Left ventricle myocardium superior (tissue), 1 donor: ENCODE results near the gene ZNF521. TPM values are rescaled to one million over a fixed set of nuclear protein-coding genes. Genes with fewer than 3 reads are reported as not detected.
A peak's percentile ranks its signal among the peaks of the same experiment; 100 is the strongest.

Source experiments
- ATAC-seq: fragments of 200-7000 bp; cut with Tn5 transposase; one replicate; pipeline ENCODE4 v1.9.1; 2020; ENCODE audit warnings: mild to moderate bottlenecking, moderate library complexity
- DNase-seq: peaks from one replicate; pipeline ENCODE4 v3.0.0-alpha.2; 2020
- intact Hi-C: fragments of 100-400 bp; cut with micrococcal nuclease; formaldehyde crosslinking; loops from one replicate; pipeline ENCODE4 v1.11.0; 2022
- total RNA-seq: library from RNA; stranded (reverse); fragmentation: NEBNext Ultra II Directional; extraction: Animal tissue kit (Norgen Biotek cat#: 25700); gene quantifications from one replicate; pipeline ENCODE4 v1.2.1, GENCODE V29; 2021
- donor health status: DM: no; HTN: yes; CAD: no; lungs with severe emphysema.

Gene ZNF521
- total RNA-seq, 1 donor from 2014 or later, result 28.8 TPM

DNA sequence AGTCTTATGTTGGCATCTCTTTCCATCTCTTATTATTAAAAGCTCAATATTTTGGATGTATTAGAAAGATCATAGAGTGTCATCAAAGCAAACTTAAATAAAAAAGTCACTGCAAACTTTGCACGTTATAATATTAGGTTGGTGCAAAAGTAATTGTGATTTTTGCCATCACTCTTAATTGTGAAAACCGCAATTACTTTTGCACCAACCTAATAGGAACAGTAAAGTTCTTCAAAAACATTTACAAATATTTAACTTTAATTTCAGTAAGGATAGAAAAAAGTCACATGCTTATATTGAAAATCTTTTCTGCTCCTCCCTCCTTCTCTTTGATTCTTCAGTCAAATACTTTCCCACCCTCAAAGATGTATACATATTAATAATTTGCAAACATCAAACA is 51.5 kb downstream of the ZNF521 start:
- no peak for ATAC-seq
- DNase-seq, result no peak
- intact Hi-C loops, result no loop called here

DNA sequence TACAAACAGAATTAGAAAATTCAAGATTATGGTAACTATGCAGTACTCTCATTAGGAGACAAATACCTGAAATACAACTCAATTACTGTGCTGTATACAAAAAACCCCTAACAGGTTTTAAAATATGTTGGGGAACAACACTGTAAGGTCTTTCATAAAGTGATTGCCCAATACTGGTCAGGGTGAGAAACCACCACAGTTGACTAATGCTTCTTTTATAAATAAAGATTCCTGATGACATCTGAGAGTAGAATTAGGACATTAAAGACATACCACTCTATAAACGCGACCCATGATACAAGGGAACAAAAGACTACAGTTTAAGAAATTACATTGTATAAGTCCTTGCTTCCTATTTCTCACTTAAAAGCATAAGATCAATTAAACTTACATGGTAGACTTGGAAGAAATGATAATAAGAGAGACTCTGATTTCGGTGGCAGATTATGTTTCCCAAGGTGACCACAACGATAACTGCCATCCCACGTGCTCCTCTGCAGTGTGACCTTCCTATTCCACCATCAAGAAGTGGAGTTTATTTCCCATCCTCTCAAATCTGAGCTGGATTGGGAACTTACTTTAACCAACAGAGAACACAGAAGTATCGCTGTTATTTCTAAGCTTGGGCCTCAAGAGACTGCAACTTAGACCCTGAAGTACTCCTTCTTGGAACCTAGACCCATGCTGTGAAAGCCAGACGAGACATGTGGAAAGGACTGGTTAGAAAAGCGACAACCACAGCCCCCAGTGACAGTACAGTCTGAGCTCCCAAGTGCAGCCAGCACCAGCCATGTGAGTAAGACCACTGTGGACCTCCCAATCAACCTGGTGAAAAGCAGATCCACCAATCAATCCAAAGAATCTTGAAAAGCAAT is 52.3 kb downstream of the ZNF521 start:
- no peak for DNase-seq
- intact Hi-C loops, result loop anchor here (10.0 kb wide), 1 partner anchor 45 kb away; no protein-coding TSS in a partner anchor
- ATAC-seq, result peak; percentile 52

DNA sequence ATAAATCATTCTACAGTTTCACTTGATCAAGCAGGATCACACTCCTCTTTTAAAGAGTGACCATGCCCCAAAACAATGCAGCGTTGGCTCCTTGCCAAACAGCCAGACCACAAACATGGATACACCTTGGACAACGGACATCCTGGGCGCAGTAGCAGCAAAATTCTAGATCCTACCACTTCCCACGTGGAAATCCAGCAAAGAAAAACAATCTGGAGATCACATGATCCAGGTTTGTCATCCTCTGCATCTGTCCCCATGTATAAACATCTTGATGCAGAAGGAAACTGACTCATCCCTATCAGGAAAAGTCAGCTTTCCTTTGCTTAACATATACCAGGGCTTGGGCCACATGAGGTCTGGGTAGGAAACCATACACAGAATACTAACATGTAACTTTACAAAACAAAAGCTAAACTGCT is 53.1 kb downstream of the ZNF521 start:
- DNase-seq (no peak), ATAC-seq (peak; percentile 68)
- intact Hi-C loops, result loop anchor here (10.0 kb wide), 1 partner anchor 46 kb away; no protein-coding TSS in a partner anchor

DNA sequence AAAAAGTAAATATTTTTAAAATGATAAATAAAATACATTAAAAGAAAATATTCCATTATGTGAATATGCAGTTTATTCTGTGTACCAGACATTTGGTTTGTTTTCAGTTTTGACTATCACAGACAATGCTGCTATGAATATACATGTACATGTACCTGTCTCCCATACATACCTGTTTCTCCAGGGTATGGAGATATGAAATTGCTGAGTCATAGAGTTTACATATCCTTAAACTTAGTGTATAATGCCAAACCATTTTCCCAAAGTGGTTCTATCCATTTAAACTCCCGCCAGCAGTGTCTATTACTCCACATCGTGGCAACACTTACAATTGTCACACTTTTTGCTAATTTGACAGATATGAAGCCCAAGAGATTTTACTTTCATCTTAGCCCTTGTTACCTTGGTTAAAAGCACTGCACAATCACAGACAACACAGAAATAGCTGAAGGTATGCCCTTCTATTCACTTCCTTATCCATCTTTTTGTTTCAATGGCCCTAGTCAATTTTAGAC is 56.3 kb downstream of the ZNF521 start:
- no peak for DNase-seq
- intact Hi-C loops, result loop anchor here (10.0 kb wide), 1 partner anchor 49 kb away; no protein-coding TSS in a partner anchor
- no peak for ATAC-seq

DNA sequence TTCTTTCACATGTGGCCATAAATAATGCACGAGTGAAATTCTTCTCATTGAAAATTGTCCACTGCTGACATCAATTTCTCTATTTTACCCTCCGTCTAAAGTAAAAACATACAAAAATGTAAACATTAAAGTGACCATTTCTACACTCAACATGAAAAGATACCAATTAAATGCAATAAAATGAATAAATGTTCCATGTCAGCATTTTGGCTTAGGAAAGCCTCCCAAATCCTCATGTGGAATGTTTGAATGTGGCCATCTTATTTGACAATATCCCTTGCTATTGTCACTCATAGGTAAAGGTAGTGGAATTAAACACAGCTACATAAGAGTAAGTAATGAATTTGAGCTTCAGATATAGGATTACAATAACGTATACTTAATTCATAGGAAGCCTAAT is 60.8 kb downstream of the ZNF521 start:
- intact Hi-C loops, result loop anchor here (10.0 kb wide), 1 partner anchor 54 kb away; no protein-coding TSS in a partner anchor
- no peak for ATAC-seq
- no peak for DNase-seq

DNA sequence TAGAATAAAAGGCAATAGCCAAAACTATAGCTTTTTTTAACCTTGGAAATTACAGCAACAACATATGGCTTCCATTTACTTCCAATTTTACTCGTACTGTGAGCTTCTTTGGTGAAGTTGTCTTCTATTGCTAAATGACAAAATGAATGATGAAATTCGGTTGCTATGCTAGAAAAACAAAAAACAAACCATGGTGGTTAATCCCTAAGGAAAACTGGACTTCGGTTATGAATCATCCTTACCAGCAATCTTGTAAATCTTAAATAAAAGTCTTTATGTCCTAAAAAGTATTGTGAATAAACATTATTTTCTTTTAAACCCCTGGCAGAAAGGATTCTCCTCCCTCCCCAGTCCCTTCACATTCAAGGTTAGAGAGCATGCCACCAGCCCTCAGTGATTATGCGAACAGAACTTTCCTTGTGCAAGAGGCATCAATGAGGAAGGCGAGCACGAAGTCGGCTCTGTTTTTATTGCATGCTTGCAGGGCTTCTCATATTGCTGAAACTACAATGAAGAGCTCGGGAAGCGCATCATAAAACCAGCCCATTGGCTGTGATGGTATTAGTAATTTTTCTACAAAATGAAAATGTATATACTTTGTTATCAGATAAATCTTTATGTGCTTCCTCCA is 62.9 kb downstream of the ZNF521 start:
- no peak for DNase-seq
- ATAC-seq, result no peak
- intact Hi-C loops, result loop anchor here (10.0 kb wide), 1 partner anchor 54 kb away; no protein-coding TSS in a partner anchor

DNA sequence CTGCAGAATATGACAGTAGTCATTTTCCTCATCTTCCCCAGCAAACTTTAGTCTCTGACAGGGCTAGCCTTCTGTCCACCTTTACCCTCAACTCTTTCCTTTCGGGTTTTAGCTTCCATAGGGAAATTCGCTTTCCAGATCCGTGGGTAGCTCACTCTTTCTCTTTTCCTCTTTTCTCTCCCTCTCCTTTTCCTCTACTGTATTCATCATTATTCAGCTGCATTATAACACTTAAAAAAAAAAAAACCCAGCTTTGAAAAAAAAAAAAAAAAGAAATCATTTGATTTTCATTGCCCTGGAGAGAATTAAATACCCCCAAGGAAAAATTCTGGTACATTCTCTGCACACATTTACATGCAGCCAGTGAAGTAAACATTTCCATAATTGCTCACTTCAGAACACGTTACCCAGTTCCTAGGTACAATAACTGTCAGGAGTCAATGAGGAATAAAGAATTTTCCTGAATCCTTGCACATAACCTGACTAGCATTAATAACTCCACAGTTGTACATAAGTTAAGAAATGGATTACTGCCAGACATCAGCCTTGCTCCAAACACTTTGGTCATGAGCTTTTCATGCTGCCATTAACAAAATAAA is 63.5 kb downstream of the ZNF521 start:
- intact Hi-C loops, result loop anchor here (10.0 kb wide), 1 partner anchor 54 kb away; no protein-coding TSS in a partner anchor
- DNase-seq (no peak), ATAC-seq (no peak)

DNA sequence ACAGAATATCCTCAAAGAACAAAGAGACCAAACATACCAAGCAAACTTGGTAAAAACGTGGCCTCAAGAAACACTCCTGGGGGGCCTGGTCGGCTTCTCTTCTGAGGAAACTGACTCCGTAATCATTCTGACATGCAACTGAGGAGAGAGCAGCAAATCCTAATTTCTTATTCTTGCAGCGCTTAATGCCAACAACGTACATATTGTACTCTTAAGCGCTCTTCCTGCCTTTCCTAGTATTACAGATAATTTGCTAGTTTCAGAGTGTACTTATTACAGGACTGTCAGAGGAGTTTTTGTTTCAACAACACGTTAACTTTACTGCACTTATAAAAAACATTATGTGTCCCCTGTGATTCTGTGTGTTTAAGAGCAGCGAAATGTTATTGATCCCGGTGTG is 64.9 kb downstream of the ZNF521 start:
- DNase-seq (no peak), ATAC-seq (no peak)
- intact Hi-C loops, result loop anchor here (10.0 kb wide), 1 partner anchor 52 kb away; no protein-coding TSS in a partner anchor

DNA sequence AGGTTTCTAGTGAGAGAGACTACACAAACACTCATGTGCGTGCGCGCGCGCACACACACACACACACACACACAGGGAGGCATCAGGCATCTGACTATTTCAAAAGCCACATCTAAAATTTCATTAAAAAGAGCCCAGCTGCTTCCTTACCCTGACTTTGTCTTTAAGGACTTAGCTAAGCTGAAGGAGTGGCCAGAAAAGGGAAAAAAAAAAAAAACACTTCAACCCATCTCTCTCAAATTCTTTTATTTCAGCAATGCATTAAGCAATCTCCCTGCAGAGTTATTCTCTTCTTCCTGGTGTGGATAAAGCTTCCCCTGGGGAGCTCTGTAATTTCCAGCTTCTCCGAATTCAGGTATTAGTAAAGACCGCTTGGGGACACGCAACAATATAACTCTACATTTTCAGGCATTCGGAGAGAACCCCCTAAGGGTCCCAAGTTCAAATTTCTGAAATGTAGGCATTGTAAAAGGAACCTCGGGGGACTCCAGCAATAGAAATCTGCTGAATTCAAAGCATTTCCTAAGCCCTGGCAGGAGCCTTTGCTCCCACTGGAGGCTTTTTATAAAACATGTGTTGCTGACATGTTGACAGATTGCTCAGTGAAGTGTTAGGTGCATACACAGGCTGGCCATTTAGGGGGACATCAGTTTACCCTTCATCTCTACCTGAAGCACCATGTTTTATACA is 67.0 kb downstream of the ZNF521 start:
- intact Hi-C loops, result loop anchor here (10.0 kb wide), 1 partner anchor 50 kb away; no protein-coding TSS in a partner anchor
- DNase-seq, result peak; percentile 67
- peak; percentile 91 for ATAC-seq

DNA sequence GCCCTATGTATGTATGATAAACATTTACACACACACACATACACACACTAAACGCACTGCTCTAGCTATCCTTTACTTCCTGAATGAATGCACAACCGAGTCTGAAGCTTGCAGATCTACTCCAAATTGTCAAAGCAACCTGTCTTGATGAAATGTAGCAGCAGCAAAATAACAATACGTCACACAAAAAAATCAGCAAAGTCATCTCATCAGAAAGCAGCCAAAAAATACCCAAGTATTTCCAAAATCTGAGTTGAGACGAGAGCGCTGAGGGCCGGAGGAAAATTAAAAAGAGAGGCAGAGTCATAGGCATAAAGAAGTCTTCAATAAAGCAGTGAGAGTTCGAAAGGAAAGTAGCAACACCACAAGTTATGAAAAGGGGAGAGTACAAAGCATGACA is 67.7 kb downstream of the ZNF521 start:
- intact Hi-C loops, result loop anchor here (10.0 kb wide), 1 partner anchor 49 kb away; no protein-coding TSS in a partner anchor
- no peak for DNase-seq
- no peak for ATAC-seq

DNA sequence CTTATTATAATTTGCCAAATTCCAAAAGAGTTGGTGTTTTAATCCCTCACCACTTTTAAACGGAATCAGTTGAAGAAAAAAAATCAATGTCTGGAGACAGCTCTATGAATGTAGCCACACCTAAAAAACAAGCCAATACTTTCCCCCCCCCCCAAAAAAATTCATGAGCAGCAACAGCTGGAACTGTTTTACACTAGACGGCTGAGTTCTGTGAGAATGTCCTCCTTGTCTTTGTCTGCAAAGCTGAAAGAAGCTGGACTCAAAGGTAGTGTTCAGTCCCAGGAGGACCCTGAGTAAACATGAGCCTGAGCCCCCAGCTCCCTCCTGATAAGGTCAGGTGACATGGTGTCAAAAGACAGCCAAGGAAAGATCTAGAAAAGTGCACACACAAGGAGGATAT is 68.2 kb downstream of the ZNF521 start:
- DNase-seq (no peak), ATAC-seq (no peak)
- intact Hi-C loops, result loop anchor here (10.0 kb wide), 1 partner anchor 49 kb away; no protein-coding TSS in a partner anchor

DNA sequence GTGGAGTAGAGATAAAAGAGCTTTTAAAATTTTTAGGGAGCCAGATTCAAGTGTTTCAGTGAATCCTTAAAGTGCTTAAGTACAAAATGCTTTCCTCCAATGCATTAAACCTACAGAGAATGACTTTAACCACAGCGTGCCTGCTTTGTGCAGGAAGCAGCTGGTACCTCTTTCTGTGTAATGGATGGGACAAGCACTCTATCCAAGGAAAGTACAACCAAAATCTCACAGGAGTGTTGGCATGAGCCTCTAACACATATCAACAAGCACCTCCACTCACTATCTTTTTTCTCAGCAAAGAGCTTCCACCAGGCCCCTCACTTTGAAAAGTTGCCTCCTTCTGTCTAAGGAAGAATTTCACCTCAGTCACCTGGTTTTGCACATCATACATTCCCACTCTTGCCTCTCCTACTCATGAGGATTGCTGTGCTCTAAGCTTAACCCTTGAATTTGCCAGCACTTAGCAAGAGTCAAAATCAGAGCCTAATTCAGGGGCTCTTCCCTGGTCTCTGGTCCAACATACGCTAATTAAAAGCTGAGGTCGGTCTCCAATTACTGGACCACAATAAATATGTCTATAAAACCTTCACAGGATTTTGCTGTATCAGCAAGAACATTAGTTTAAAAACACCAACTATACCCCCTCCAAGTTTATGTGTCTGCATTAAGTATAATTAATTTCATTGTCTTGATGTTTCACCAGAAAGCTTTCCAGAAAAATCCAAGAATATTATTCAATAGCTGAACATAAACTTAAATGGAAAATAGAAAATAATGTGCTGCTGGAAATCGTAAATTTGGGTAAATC is 68.9 kb downstream of the ZNF521 start:
- DNase-seq, result no peak
- intact Hi-C loops, result loop anchor here (10.0 kb wide), 1 partner anchor 48 kb away; no protein-coding TSS in a partner anchor
- ATAC-seq, result no peak

DNA sequence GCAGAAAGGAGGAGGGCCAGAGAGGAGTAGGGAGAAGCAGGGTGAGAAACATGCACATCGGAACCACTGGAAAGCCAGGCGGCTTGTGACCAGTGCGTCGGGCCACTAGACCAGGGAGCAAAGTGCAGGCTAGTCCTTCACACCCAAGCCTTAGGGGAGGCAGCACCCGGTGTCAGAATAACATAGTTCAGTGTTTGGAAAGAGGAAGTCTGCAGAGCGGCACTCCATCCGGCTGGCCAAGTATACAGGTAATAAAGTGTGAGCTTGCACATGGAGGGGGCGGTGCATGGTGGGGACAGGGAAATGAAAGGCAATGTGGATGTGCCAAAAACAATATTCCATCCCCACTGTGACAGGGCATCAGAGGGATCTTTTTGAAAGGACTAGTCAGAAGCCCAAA is 69.7 kb downstream of the ZNF521 start:
- DNase-seq (peak; percentile 38), ATAC-seq (no peak)
- intact Hi-C loops, result loop anchor here (10.0 kb wide), 1 partner anchor 47 kb away; no protein-coding TSS in a partner anchor

DNA sequence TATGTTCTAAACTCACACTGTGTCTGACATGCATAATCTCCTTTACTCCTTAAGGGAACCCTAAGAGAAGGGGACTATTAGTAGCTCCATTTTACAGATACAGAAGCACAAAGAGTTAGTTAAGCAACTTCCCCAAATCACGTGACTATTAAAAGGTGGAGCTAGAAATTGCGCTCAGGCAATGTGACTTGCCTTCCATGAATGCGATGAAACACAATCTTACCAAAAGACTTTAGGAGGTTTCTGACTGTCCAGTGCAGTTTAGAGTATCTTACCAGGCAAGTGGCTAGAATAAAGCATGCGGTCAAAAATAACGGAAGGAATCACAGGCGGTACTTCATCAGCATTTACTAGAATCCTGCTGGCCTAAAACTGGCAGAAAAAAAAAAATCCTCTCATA is 70.4 kb downstream of the ZNF521 start:
- intact Hi-C loops, result loop anchor here (10.0 kb wide), 1 partner anchor 47 kb away; no protein-coding TSS in a partner anchor
- no peak for DNase-seq
- no peak for ATAC-seq

DNA sequence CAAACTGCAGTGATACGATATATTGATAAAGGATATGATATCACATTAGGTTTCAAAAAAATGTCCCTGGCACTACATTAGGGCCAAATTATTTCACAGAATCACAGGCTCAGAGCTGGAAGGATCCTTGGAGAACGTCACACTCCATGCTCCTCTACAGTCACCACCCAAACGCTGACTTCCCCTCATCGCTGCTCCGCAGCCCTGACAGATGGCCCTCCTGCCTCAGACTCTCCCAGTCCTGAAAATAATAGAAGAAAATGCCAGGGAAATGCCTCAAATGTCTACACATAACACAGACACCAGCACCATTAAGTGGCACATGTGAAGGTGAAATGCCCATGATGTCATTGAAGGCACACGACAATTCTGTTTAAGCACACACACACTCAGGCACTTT is 72.0 kb downstream of the ZNF521 start:
- intact Hi-C loops, result loop anchor here (10.0 kb wide), 1 partner anchor 45 kb away; no protein-coding TSS in a partner anchor
- ATAC-seq, result no peak
- DNase-seq, result no peak

DNA sequence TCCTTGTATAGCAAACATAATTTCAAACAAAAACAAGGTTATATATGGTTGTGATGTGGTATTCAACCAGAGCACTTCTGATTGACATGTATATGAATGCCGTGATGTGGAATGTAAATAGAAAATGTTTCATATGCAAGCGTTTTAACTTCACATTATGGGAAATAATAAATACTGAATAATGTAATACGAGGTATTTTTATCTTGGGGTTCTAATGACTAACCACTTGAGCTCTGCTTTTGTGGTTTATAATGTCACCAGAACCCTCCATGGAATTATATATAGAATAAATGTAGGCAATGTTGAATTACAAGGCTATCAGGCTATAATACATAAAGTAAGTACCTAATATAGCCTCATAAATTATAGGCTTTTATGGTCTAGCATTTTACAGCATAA is 72.4 kb downstream of the ZNF521 start:
- intact Hi-C loops, result no loop called here
- no peak for DNase-seq
- no peak for ATAC-seq

DNA sequence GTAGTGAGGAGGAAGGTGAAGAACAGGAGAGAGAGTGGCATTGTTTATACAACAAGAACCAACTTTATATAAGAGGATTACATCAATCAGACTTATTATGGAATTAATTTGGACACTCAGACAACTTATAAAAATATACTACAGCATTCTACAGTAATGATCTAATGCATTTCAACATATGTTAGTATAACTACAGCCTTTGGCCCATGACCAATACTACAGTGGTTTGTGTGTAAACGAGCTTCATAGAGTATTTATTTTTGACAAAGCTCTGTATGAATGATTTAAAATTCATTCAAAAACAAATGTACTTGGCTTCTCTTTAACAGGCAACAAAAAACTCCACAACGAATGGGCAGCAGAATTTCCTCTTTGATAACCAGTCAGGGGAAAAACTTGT is 72.8 kb downstream of the ZNF521 start:
- intact Hi-C loops, result no loop called here
- DNase-seq (no peak), ATAC-seq (no peak)

DNA sequence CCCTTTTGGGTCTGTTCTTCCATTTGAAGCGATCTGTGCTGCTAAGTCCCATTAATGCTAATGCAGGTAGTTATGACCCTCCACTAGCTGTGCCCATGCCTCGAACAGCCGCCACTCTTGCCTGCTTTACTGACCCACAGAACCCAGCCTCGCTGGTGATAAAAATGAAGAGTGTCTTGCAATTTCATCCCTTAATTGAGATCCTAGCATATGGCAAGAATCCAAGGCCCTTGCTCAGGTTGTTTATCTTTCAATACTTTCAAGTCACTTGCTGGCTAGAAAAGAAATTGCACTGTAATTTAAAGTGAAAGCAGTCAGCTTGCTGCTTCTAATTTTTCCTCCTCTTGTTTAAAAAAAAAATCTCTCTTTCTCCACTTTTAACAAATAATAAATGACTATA is 73.6 kb downstream of the ZNF521 start:
- intact Hi-C loops, result no loop called here
- no peak for DNase-seq
- no peak for ATAC-seq
